IMR-90 (cell line): ENCODE data around the gene COL6A3. TPM values are rescaled to one million over a fixed set of nuclear protein-coding genes. Genes with fewer than 3 reads are reported as not detected.

ENCODE experiments used
- ATAC-seq: fragments of 200-7000 bp; cut with Tn5 transposase; 2 replicates; pipeline ENCODE4 v1.9.1; 2020; ENCODE audit warnings: low read depth, mild to moderate bottlenecking, moderate library complexity
- BruUV-seq: library from RNA; stranded (reverse); fragments of 400-500 nt; replicated peaks from 2 replicates; lab custom pipeline; 2021; lab: Mats Ljungman, UMichigan
- CTCF ChIA-PET: fragments of 300-600 bp; formaldehyde crosslinking; extraction: SDS; loops from one replicate; lab custom pipeline; 2021; ENCODE audit warnings: antibody characterized with exemption; lab: Yijun Ruan, JAX
- POLR2A ChIA-PET: fragments of 300-600 bp; sonication (Branson Sonifier 250); formaldehyde crosslinking; loops from one replicate; lab custom pipeline; 2022; ENCODE audit warnings: antibody characterized with exemption; ENCODE audit not compliant: unreplicated experiment; lab: Charles Lee
- DNase-seq: peaks from one replicate; pipeline ENCODE4 v3.0.0; 2013
- H2AFZ ChIP-seq: replicated peaks from 2 replicates; pipeline ENCODE3; 2013; ENCODE audit warnings: low read length, mild to moderate bottlenecking; ENCODE audit not compliant: poor library complexity
- H2AK5ac ChIP-seq: 2 replicates; pipeline ENCODE4 v1.6.1; 2013; ENCODE audit warnings: low read depth, low read length, inconsistent platforms
- H2AK9ac ChIP-seq: replicated peaks from 2 replicates; pipeline ENCODE3; 2013; ENCODE audit warnings: mild to moderate bottlenecking, low read depth, low read length, moderate library complexity; ENCODE audit not compliant: poor library complexity
- H2BK120ac ChIP-seq: 2 replicates; pipeline ENCODE4 v1.6.1; 2013; ENCODE audit warnings: low read depth, low read length, inconsistent platforms
- H2BK15ac ChIP-seq: 3 replicates; pipeline ENCODE4 v1.6.1; 2013; ENCODE audit warnings: low read depth, low read length, inconsistent platforms
- H2BK20ac ChIP-seq: 2 replicates; pipeline ENCODE4 v1.6.1; 2013; ENCODE audit warnings: low read depth, mild to moderate bottlenecking, inconsistent platforms, low read length, moderate library complexity
- H2BK5ac ChIP-seq: 2 replicates; pipeline ENCODE4 v1.6.1; 2013; ENCODE audit warnings: mild to moderate bottlenecking, low read depth, low read length, inconsistent platforms; ENCODE audit not compliant: poor library complexity, severe bottlenecking
- H3K14ac ChIP-seq: replicated peaks from 2 replicates; pipeline ENCODE4 v1.6.1; 2013; ENCODE audit warnings: low read depth, low read length, inconsistent platforms
- H3K18ac ChIP-seq: 2 replicates; pipeline ENCODE4 v1.6.1; 2013; ENCODE audit warnings: low read depth, low read length, control low read depth
- H3K23ac ChIP-seq: 2 replicates; pipeline ENCODE4 v1.6.1; 2013; ENCODE audit warnings: low read depth, low read length, inconsistent platforms
- H3K27ac ChIP-seq: 2 replicates; pipeline ENCODE4 v1.5.1; 2013; ENCODE audit warnings: mild to moderate bottlenecking, control low read depth, low read length; ENCODE audit not compliant: insufficient read depth
- H3K27me3 ChIP-seq: 2 replicates; pipeline ENCODE4 v1.6.1; 2013; ENCODE audit warnings: low read length; ENCODE audit not compliant: control insufficient read depth, insufficient read depth
- H3K36me3 ChIP-seq: 2 replicates; pipeline ENCODE4 v1.6.1; 2013; ENCODE audit warnings: low read length, mixed read lengths; ENCODE audit not compliant: control insufficient read depth, insufficient read depth
- H3K4ac ChIP-seq: 2 replicates; pipeline ENCODE4 v1.6.1; 2013; ENCODE audit warnings: low read depth, low read length, inconsistent platforms
- H3K4me1 ChIP-seq: 2 replicates; pipeline ENCODE4 v1.6.1; 2013; ENCODE audit warnings: low read length, mixed read lengths; ENCODE audit not compliant: control insufficient read depth, insufficient read depth
- H3K4me2 ChIP-seq: 2 replicates; pipeline ENCODE4 v1.6.1; 2013; ENCODE audit warnings: low read depth, mild to moderate bottlenecking, control low read depth, low read length, moderate library complexity
- H3K4me3 ChIP-seq: 2 replicates; pipeline ENCODE4 v1.5.1; 2013; ENCODE audit warnings: low read depth, mild to moderate bottlenecking, control low read depth, low read length, moderate library complexity; ENCODE audit not compliant: insufficient read depth
- H3K56ac ChIP-seq: 2 replicates; pipeline ENCODE4 v1.6.1; 2013; ENCODE audit warnings: low read length, inconsistent platforms; ENCODE audit not compliant: insufficient read depth; ENCODE audit errors: extremely low read depth
- H3K79me1 ChIP-seq, 2 experiments: 2 replicates each; pipeline ENCODE4 v1.6.1; 2013; ENCODE audit warnings: low read length in 2 of 2, inconsistent platforms in 1 of 2, low read depth in 1 of 2
- H3K9ac ChIP-seq: 2 replicates; pipeline ENCODE4 v1.6.1; 2013; ENCODE audit warnings: low read depth, low read length, control low read depth
- H3K9me1 ChIP-seq: 2 replicates; pipeline ENCODE4 v1.6.1; 2013; ENCODE audit warnings: low read length, inconsistent platforms; ENCODE audit not compliant: insufficient read depth
- H3K9me3 ChIP-seq: 2 replicates; pipeline ENCODE4 v1.6.1; 2013; ENCODE audit warnings: low read length; ENCODE audit not compliant: control insufficient read depth, insufficient read depth
- H4K20me1 ChIP-seq: 2 replicates; pipeline ENCODE4 v1.6.1; 2013; ENCODE audit warnings: low read length, inconsistent platforms; ENCODE audit not compliant: insufficient read depth
- H4K5ac ChIP-seq: 2 replicates; pipeline ENCODE4 v1.6.1; 2013; ENCODE audit warnings: mild to moderate bottlenecking, low read depth, low read length, control low read depth
- H4K8ac ChIP-seq, 2 experiments: 2 replicates each; pipeline ENCODE4 v1.6.1; 2013; ENCODE audit warnings: low read depth in 2 of 2, low read length in 2 of 2, control low read depth in 1 of 2, inconsistent platforms in 1 of 2
- H4K91ac ChIP-seq: 2 replicates; pipeline ENCODE4 v1.6.1; 2013; ENCODE audit warnings: low read depth, low read length, inconsistent platforms; ENCODE audit not compliant: insufficient read depth
- CEBPB ChIP-seq: IDR thresholded peaks from 2 replicates; pipeline ENCODE4 v1.6.1; 2012; ENCODE audit warnings: low read depth, low read length, improper control_type of control experiment
- ELK1 ChIP-seq: fragments of 150-350 bp; IDR thresholded peaks from 2 replicates; pipeline ENCODE4 v1.6.1; 2016; ENCODE audit warnings: low read depth, mild to moderate bottlenecking, low read length, moderate library complexity, borderline replicate concordance
- POLR2A ChIP-seq: IDR thresholded peaks from 2 replicates; pipeline ENCODE4 v1.6.1; 2012; ENCODE audit warnings: mild to moderate bottlenecking, low read depth, low read length
- RFX5 ChIP-seq: IDR thresholded peaks from 2 replicates; pipeline ENCODE4 v1.8.0; 2012; ENCODE audit warnings: low read depth, mild to moderate bottlenecking, low read length, moderate library complexity
- SMC3 ChIP-seq: fragments of 150-350 bp; IDR thresholded peaks from 2 replicates; pipeline ENCODE4 v1.6.1; 2016; ENCODE audit warnings: low read depth, mild to moderate bottlenecking, antibody characterized with exemption, low read length, moderate library complexity
- USF2 ChIP-seq: fragments of 150-350 bp; IDR thresholded peaks from 2 replicates; pipeline ENCODE4 v1.6.1; 2017; ENCODE audit warnings: mild to moderate bottlenecking, antibody characterized with exemption, low read length, low read depth
- WGBS, 2 experiments: methylation state at CpG; one replicate each; pipeline versions ENCODE4 v1.1.5 to v1.1.7; 2013; ENCODE audit warnings: missing lambda C conversion rate in 2 of 2; ENCODE audit not compliant: insufficient read length in 1 of 2; ENCODE audit errors: extremely low coverage in 2 of 2; 5-methylcytosine and 5-hydroxymethylcytosine counted together
- dilution Hi-C: fragments of 300-500 bp; cut with HindIII; formaldehyde crosslinking; loops from one replicate; pipeline ENCODE4 v1.14.3; 2018; ENCODE audit warnings: low sequenced_read_pairs; ENCODE audit not compliant: unreplicated experiment
- in situ Hi-C: fragments of 300-500 bp; cut with MboI; formaldehyde crosslinking; loops from 3 replicates; pipeline ENCODE4 v1.14.3; 2019; ENCODE audit warnings: low sequenced_read_pairs, inconsistent platforms, mixed read lengths
- intact Hi-C: fragments of 100-400 bp; cut with micrococcal nuclease; formaldehyde crosslinking; loops from 2 replicates; pipeline ENCODE4 v1.10.0; 2022
- polyA plus RNA-seq, 3 experiments: library from polyadenylated mRNA; depleted of rRNA; stranded (reverse); fragments of >200 nt; gene quantifications; 2 replicates each; pipeline ENCODE4 v1.2.3, GENCODE V29; 2012; ENCODE audit warnings: low replicate concordance in 1 of 3
- total RNA-seq: library from RNA; depleted of rRNA; stranded (reverse); fragments of >200 nt; gene quantifications from 2 replicates; pipeline ENCODE4 v1.2.3, GENCODE V29; 2012

The COL6A3 gene
- total and polyA plus RNA-seq, 2 of the 4 experiments (the other 2 are of a cell fraction) = 964 to 1,855 TPM

GRCh38 chr2:237407700-237408099 is 6.3 kb downstream of the COL6A3 start:
- H3K4me3 ChIP-seq = no peak overlapping the region
- TF ChIP-seq CEBPB (peak; percentile 7; the same call in 1 of the 2 replicates), SMC3 (no peak), POLR2A (no peak), ELK1 (no peak), RFX5 (no peak), USF2 (peak; percentile 48; the same call in 1 of the 2 replicates)
- intact Hi-C loops (no loop called here), in situ Hi-C loops (no loop called here), dilution Hi-C loops (no loop called here)
- H3K9me1 ChIP-seq = peaks cover 23% of the 10 kb centered on the region
- H2BK20ac ChIP-seq = no peak overlapping the region
- POLR2A ChIA-PET = interaction anchor here (0.9 kb wide), 1 partner anchor 48 kb away, joined by 3 read pairs; no protein-coding TSS in a partner anchor
- ATAC-seq (no peak), DNase-seq (no peak)
- WGBS, 2 experiments = 0% methylated on average over 1 of the region's 4 CpGs; no CpG with 5 or more reads in 1 of the 2 experiments
- peaks cover 57% of the 10 kb centered on the region for H3K36me3 ChIP-seq
- no peaks in the 10 kb centered on the region for H3K27me3 ChIP-seq
- no peak overlapping the region for H4K91ac ChIP-seq
- H3K56ac ChIP-seq = no peak overlapping the region
- H3K18ac ChIP-seq = peak overlapping the region; percentile 36; the same call in 1 of the 2 replicates
- peak overlapping the region; percentile 46 for H3K23ac ChIP-seq
- no peak overlapping the region for H3K4ac ChIP-seq
- peak overlapping the region; percentile 56 to 79; a peak in 3 of 4 replicates for H4K8ac ChIP-seq
- no peaks in the 10 kb centered on the region for H3K9me3 ChIP-seq
- H3K14ac ChIP-seq = peak overlapping the region; percentile 76
- no peak overlapping the region for H2BK120ac ChIP-seq
- H2BK15ac ChIP-seq = no peak overlapping the region
- H4K5ac ChIP-seq = no peak overlapping the region; the same call in 1 of the 2 replicates
- peak overlapping the region; percentile 78 for H3K4me2 ChIP-seq
- peaks cover 27% of the 10 kb centered on the region for H3K4me1 ChIP-seq
- H2BK5ac ChIP-seq = peak overlapping the region; percentile 23
- no peak overlapping the region for H2AFZ ChIP-seq
- H4K20me1 ChIP-seq = peaks cover 100% of the 10 kb centered on the region
- no TSS peak for BruUV-seq
- CTCF ChIA-PET = interaction anchor here (1.5 kb wide), 1 partner anchor 242 kb away, joined by 7 read pairs; no protein-coding TSS in a partner anchor
- H3K79me1 ChIP-seq = peaks cover 0 to 14% of the 10 kb centered on the region in 2 experiments; a peak in 1 of 4 replicates
- no peak overlapping the region for H2AK5ac ChIP-seq
- no peak overlapping the region for H2AK9ac ChIP-seq
- peak overlapping the region; percentile 57; the same call in 1 of the 2 replicates for H3K27ac ChIP-seq
- peak overlapping the region; percentile 62 for H3K9ac ChIP-seq
